GM18508 (cell line): Measurements from ENCODE around the gene SIL1.
"Not testable (repeated sequence)": the region's sequence is repeated elsewhere in the genome, so short reads cannot be mapped to it uniquely, and the experiment has no call there.

Experiments
- ATAC-seq: cut with Tn5 transposase; IDR thresholded peaks from one replicate; pipeline ENCODE4 v1.9.1; 2021; ENCODE audit warnings: moderate number of reproducible peaks; ENCODE audit not compliant: insufficient read depth, unreplicated experiment

The SIL1 gene

GRCh38 chr5:139079225-139079990 lies 118.8 kb downstream of the SIL1 start:
- ATAC-seq = no peak

- ATAC-seq = no peak
Measured at GRCh38 chr5:139078345-139078744, 119.8 kb downstream of the SIL1 start.

- ATAC-seq = no peak
Measured at GRCh38 chr5:139077899-139078298, 120.3 kb downstream of the SIL1 start.

GRCh38 chr5:139076111-139076510 lies 122.1 kb downstream of the SIL1 start:
- no peak for ATAC-seq

- ATAC-seq = no peak
Measured at GRCh38 chr5:139075066-139076050, 122.8 kb downstream of the SIL1 start.

- not testable (repeated sequence) for ATAC-seq
Measured at GRCh38 chr5:139073956-139074355, 124.2 kb downstream of the SIL1 start.

- ATAC-seq = no peak
Measured at GRCh38 chr5:139068494-139069151, 129.5 kb downstream of the SIL1 start.

GRCh38 chr5:139068060-139068459 lies 130.1 kb downstream of the SIL1 start:
- no peak for ATAC-seq

GRCh38 chr5:139065306-139065705 lies 132.9 kb downstream of the SIL1 start:
- ATAC-seq = no peak

GRCh38 chr5:139064613-139065012 lies 133.6 kb downstream of the SIL1 start:
- ATAC-seq = no peak

DNA sequence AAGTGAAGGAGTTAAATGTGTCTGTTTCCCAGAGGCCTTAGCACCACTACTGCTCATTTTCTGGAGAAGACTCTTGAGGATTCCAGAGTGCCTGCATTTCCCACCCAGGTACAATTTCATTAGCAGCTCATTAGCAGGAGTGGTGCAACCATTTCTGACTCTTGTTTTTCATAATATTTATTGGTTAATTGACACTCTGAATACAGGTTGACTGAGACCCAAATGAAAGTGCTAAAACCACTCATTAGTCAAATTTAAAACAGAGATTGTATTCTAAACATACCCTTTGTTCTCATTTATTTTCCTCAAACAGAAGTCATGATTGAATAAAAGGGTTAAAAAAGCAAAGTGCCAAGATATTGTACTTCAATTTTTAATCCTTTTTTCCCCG lies 134.5 kb downstream of the SIL1 start:
- no peak for ATAC-seq

DNA sequence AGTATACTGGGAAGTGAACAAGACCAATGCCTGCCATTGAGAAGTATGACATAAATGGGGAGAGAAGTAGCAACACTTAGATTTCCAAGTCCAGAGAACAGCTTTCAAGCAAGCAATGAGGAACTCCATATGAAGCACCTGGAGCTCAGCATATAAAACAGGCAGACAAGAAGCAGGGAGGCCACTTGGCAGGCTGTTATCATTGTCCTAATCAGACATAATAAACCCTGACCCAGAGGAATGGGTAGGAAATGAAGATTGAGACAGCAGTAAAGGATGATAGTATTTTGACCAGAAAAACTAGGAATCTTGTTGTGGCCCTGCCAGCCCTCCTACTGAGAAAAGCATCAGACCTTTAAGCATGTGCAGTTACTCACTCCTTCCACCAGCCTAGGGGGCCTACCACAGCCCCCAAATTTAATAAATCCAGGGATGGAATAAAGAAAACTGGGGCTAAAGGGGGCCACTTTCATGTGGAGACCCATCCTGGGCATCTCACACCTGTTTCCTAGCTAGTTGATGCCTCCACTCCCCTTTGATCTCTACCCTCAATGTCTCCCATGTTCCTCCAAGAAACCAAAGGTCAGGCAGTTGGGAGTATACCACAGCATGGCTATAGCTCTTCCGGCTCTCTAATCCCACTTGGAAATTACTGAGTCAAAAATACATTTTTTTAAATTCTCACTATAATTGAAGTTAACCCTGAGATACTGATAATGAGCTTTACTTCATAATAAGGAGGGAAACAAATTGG lies 135.1 kb downstream of the SIL1 start:
- no peak for ATAC-seq

GRCh38 chr5:139061856-139062255 lies 136.3 kb downstream of the SIL1 start:
- no peak for ATAC-seq

- ATAC-seq = no peak
Measured at GRCh38 chr5:139061274-139061673, 136.9 kb downstream of the SIL1 start.

- no peak for ATAC-seq
Measured at GRCh38 chr5:139058121-139058520, 140.0 kb downstream of the SIL1 start.

DNA sequence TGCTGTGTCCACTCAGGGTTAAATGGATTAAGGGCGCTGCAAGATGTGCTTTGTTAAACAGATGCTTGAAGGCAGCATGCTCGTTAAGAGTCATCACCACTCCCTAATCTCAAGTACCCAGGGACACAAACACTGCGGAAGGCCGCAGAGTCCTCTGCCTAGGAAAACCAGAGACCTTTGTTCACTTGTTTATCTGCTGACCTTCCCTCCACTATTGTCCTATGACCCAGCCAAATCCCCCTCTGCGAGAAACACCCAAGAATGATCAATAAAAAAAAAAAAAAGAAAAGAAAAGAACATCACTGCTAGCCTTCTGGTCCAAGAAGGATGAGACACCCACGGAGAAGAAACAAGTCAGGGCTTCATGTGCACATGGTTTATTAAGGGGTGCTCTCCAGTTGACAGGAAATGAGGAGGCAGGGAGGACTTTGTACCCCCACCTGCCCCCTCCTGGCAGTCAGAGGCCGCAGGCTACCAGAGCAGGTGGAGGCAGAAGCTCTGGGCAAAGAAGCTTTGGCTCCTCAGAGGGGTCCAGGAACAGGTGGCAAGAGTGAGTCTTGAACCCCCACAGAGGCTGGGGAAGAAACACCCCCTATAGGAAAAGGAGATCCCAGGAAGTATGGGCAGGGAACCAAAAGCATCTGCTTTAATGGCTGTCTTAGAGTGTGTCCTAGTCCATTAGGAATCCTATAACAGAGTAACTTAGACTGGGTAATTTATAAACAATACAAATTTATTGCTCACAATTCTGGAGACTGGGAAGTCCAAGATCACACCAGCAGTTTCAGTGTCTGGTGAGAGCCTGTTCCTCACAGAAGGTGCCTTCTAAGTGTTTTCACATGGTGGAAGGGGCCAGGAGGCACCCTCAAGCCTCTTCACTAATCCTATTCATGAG lies 140.9 kb downstream of the SIL1 start:
- not testable (repeated sequence) for ATAC-seq

GRCh38 chr5:139052975-139053374 lies 145.2 kb downstream of the SIL1 start:
- ATAC-seq = no peak

DNA sequence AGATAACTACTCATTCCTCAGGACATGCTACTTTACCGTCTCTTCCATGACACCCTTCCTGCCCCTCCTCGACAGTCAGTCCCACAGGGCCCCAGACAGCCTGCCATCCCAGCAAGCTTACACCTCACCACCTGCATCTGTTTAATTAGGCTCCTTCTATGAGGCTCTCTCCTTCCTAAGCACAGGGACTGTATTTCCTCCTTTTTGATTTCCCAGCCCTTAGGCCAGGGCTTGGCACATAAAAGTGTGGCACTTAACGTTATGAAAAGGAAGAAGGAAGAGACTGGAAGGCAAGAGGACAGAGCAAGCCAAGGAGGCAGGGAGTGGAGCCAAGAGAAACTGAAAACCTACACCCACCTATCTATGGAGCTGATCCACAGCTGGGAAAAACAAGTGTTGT lies 146.8 kb downstream of the SIL1 start:
- ATAC-seq = no peak

DNA sequence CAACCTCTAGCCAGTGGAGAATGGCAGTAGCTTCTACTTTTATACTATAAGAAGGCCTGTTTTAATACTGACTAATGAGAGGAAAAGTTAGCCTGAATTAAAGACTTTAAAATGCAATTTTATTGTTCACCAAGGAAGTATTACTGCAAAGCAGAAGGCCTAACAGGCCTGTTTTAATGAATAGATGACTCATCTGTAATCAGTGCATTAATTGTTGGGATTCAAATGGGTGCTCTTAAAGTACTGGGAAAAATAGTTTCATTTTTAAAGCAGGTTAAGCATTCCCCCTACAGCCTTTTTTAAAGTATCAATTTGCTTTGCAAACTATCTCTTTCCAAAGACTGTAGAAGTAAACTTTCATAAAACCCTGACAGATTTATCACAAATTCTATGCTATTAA lies 147.7 kb downstream of the SIL1 start:
- no peak for ATAC-seq
